Measurements from ENCODE around the gene CHD1L. TPM values are rescaled to one million over a fixed set of nuclear protein-coding genes. Genes with fewer than 3 reads are reported as not detected.

CHD1L gene
- polyA plus RNA-seq, 3 donors, result 13.1 to 23.0 (median 15.2) TPM

DNA sequence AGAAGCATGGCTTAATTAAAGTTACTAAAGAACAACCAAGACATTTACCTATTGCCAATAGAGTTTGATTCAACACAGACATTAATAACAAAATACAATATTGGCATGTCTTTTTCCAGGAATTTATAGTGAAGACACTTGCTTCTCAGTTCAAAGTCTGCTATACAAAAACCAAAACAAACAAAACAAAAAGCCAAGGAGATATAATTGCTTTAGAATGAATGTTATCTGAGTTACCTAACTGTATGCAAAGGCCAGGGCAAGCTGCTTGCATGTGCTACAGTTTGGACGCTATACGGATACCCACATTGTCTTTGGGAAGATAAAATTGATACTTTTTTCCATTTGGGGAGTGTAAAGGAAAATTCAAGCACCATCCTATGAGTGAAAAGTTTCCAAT is 30.9 kb upstream of the CHD1L start:
- no peak overlapping the region for H3K4me3 ChIP-seq (replicated peaks in 1 of 3; ENCODE audit: low read depth in 2 of 3, low read length in 3 of 3)
- H4K20me1 ChIP-seq (ENCODE audit: insufficient read depth, low read length), result no peaks in the 10 kb centered on the region
- Mint-ChIP-seq H3K4me3 (no peak overlapping the region), H3K36me3 (peaks cover 71 to 79% of the 10 kb centered on the region in 2 donors), H3K27ac (no peak overlapping the region), H3K27me3 (ENCODE audit: low read depth in 3 of 3) (peaks cover 0 to 2% (median 0%) of the 10 kb centered on the region in 3 donors), H3K9me3 (peaks cover 0 to under 1% (median under 1%) of the 10 kb centered on the region in 7 donors), H3K4me1 (peaks cover 3% of the 10 kb centered on the region)
- H3K4me2 ChIP-seq (replicated peaks; ENCODE audit: extremely low read depth, low read length, poor library complexity, severe bottlenecking), result no peak overlapping the region
- no peaks in the 10 kb centered on the region for H3K9me3 ChIP-seq (replicated peaks in 1 of 2; ENCODE audit: control insufficient read depth in 1 of 2, insufficient read depth in 1 of 2, low read length in 2 of 2)
- no peaks in the 10 kb centered on the region for H3K79me2 ChIP-seq (ENCODE audit: insufficient read depth, low read length)
- no peak overlapping the region for H2AFZ ChIP-seq (ENCODE audit: insufficient read depth, low read depth, low read length, poor library complexity, severe bottlenecking)
- 100% methylated on average over 2 of the region's 2 CpGs for WGBS (ENCODE audit: insufficient coverage)
- intact Hi-C loops (cut with micrococcal nuclease), result no loop called here
- peaks cover 0 to under 1% of the 10 kb centered on the region in 2 donors for H3K4me1 ChIP-seq (ENCODE audit: control insufficient read depth in 1 of 2, insufficient read depth in 2 of 2, low read length in 2 of 2)
- peaks cover 37 to 78% of the 10 kb centered on the region in 2 donors for H3K36me3 ChIP-seq (replicated peaks in 1 of 2; ENCODE audit: control insufficient read depth in 1 of 2, insufficient read depth in 2 of 2, low read length in 2 of 2)
- TF ChIP-seq, protein P1, sequence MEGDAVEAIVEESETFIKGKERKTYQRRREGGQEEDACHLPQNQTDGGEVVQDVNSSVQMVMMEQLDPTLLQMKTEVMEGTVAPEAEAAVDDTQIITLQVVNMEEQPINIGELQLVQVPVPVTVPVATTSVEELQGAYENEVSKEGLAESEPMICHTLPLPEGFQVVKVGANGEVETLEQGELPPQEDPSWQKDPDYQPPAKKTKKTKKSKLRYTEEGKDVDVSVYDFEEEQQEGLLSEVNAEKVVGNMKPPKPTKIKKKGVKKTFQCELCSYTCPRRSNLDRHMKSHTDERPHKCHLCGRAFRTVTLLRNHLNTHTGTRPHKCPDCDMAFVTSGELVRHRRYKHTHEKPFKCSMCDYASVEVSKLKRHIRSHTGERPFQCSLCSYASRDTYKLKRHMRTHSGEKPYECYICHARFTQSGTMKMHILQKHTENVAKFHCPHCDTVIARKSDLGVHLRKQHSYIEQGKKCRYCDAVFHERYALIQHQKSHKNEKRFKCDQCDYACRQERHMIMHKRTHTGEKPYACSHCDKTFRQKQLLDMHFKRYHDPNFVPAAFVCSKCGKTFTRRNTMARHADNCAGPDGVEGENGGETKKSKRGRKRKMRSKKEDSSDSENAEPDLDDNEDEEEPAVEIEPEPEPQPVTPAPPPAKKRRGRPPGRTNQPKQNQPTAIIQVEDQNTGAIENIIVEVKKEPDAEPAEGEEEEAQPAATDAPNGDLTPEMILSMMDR (IDR thresholded peaks at IDR 0.05), result no peak
- no peaks in the 10 kb centered on the region for H3K27me3 ChIP-seq (ENCODE audit: control insufficient read depth in 2 of 2, insufficient read depth in 2 of 2, low read length in 2 of 2)
- H3K9ac ChIP-seq (ENCODE audit: insufficient read depth, low read length, poor library complexity, severe bottlenecking), result no peak overlapping the region
- H3K27ac ChIP-seq (ENCODE audit: low read depth in 1 of 2, low read length in 2 of 2), result no peak overlapping the region
- no peak for DNase-seq

DNA sequence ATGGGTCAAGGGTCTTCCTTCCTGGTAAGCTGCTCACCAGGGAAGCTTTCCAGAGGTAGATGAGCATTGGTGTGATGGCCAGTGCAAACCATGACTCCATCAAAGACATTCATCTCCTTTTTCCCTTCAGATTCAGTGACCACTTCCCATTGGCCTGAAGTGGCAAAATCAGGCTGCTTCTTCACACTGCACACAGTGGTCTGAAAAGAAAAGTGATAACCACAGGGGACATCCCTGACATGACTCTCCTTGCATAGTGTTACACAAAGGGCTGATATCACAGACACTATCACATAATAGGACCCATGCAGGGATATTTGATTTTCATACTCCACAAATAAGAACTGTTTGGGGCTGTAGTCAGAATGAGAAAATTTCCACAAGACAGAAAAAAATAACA is 29.2 kb upstream of the CHD1L start:
- Mint-ChIP-seq H3K9me3 (no peaks in the 10 kb centered on the region), H3K4me1 (peaks cover 16% of the 10 kb centered on the region), H3K27me3 (ENCODE audit: low read depth in 3 of 3) (peaks cover 0 to 2% (median 0%) of the 10 kb centered on the region in 3 donors), H3K4me3 (no peak overlapping the region), H3K27ac (no peak overlapping the region), H3K36me3 (peaks cover 59 to 65% of the 10 kb centered on the region in 2 donors)
- no peaks in the 10 kb centered on the region for H3K9me3 ChIP-seq (replicated peaks in 1 of 2; ENCODE audit: control insufficient read depth in 1 of 2, insufficient read depth in 1 of 2, low read length in 2 of 2)
- no peak overlapping the region for H3K9ac ChIP-seq (ENCODE audit: insufficient read depth, low read length, poor library complexity, severe bottlenecking)
- DNase-seq, result no peak
- intact Hi-C loops (cut with micrococcal nuclease), result no loop called here
- peaks cover 10 to 17% of the 10 kb centered on the region in 2 donors for H3K4me1 ChIP-seq (ENCODE audit: control insufficient read depth in 1 of 2, insufficient read depth in 2 of 2, low read length in 2 of 2)
- no peak overlapping the region for H3K4me3 ChIP-seq (replicated peaks in 1 of 3; ENCODE audit: low read depth in 2 of 3, low read length in 3 of 3)
- peaks cover 29 to 64% of the 10 kb centered on the region in 2 donors for H3K36me3 ChIP-seq (replicated peaks in 1 of 2; ENCODE audit: control insufficient read depth in 1 of 2, insufficient read depth in 2 of 2, low read length in 2 of 2)
- no peak overlapping the region for H2AFZ ChIP-seq (ENCODE audit: insufficient read depth, low read depth, low read length, poor library complexity, severe bottlenecking)
- no peak overlapping the region for H3K4me2 ChIP-seq (replicated peaks; ENCODE audit: extremely low read depth, low read length, poor library complexity, severe bottlenecking)
- H3K27ac ChIP-seq (ENCODE audit: low read depth in 1 of 2, low read length in 2 of 2), result no peak overlapping the region
- TF ChIP-seq, protein P1 (IDR thresholded peaks at IDR 0.05), result no peak
- H3K27me3 ChIP-seq (ENCODE audit: control insufficient read depth in 2 of 2, insufficient read depth in 2 of 2, low read length in 2 of 2), result no peaks in the 10 kb centered on the region
- H3K79me2 ChIP-seq (ENCODE audit: insufficient read depth, low read length), result no peaks in the 10 kb centered on the region
- no peaks in the 10 kb centered on the region for H4K20me1 ChIP-seq (ENCODE audit: insufficient read depth, low read length)
